OCI-LY1 (cell line): Measurements from ENCODE around the gene MRFAP1.
"Not testable (repeated sequence)": the region's sequence is repeated elsewhere in the genome, so short reads cannot be mapped to it uniquely, and the experiment has no call there.

Experiments
- H2AFZ ChIP-seq: fragments of 200-600 bp; sonication (generic), shearing (Covaris generic); 2 replicates; pipeline ENCODE4 v1.6.0; 2014; ENCODE audit warnings: antibody characterized with exemption, mild to moderate bottlenecking, low read length
- H3F3A ChIP-seq: fragments of 200-600 bp; sonication (generic), shearing (Covaris generic); 2 replicates; pipeline ENCODE4 v1.6.0; 2014; ENCODE audit warnings: mild to moderate bottlenecking, antibody characterized with exemption, low read length, moderate library complexity; ENCODE audit not compliant: insufficient read depth
- H3K27ac ChIP-seq: fragments of 200-600 bp; sonication (generic); 2 replicates; pipeline ENCODE4 v1.5.1; 2014; ENCODE audit warnings: low read length, mixed run types, mild to moderate bottlenecking, low read depth; ENCODE audit not compliant: poor library complexity, severe bottlenecking
- H3K27me3 ChIP-seq: fragments of 200-600 bp; sonication (generic); 2 replicates; pipeline ENCODE4 v1.6.0; 2014; ENCODE audit warnings: antibody characterized with exemption, mild to moderate bottlenecking, low read length, moderate library complexity; ENCODE audit not compliant: insufficient read depth
- H3K36me3 ChIP-seq: fragments of 200-600 bp; sonication (generic); 2 replicates; pipeline ENCODE4 v1.6.1; 2014; ENCODE audit warnings: mild to moderate bottlenecking, antibody characterized with exemption, low read length, moderate library complexity, mixed read lengths; ENCODE audit not compliant: insufficient read depth
- H3K4me1 ChIP-seq: fragments of 200-600 bp; sonication (generic); 2 replicates; pipeline ENCODE4 v1.5.1; 2014; ENCODE audit warnings: mild to moderate bottlenecking, low read length, moderate library complexity; ENCODE audit not compliant: insufficient read depth, severe bottlenecking
- H3K4me2 ChIP-seq: fragments of 200-600 bp; sonication (generic), shearing (Covaris generic); 2 replicates; pipeline ENCODE4 v1.6.1; 2014; ENCODE audit warnings: low read length
- H3K4me3 ChIP-seq: fragments of 200-600 bp; sonication (generic); 2 replicates; pipeline ENCODE4 v1.5.1; 2014; ENCODE audit warnings: low read length, low read depth, mild to moderate bottlenecking, mixed read lengths; ENCODE audit not compliant: poor library complexity, severe bottlenecking
- H3K79me2 ChIP-seq: fragments of 200-600 bp; shearing (Covaris generic); 2 replicates; pipeline ENCODE4 v1.6.1; 2016; ENCODE audit warnings: mixed run types, low read length, mixed read lengths; ENCODE audit not compliant: insufficient read depth
- H3K9ac ChIP-seq: fragments of 200-600 bp; sonication (generic), shearing (Covaris generic); 2 replicates; pipeline ENCODE4 v1.6.1; 2014; ENCODE audit warnings: mild to moderate bottlenecking, low read length, mixed read lengths
- H3K9me2 ChIP-seq: fragments of 200-600 bp; sonication (generic), shearing (Covaris generic); 2 replicates; pipeline ENCODE4 v1.6.1; 2014; ENCODE audit warnings: low read depth, mild to moderate bottlenecking, low read length, mixed read lengths
- H3K9me3 ChIP-seq: fragments of 200-600 bp; shearing (Covaris generic); 2 replicates; pipeline ENCODE4 v1.6.1; 2014; ENCODE audit warnings: low read length, mixed read lengths
- H4K20me1 ChIP-seq: fragments of 200-600 bp; sonication (generic), shearing (Covaris generic); 2 replicates; pipeline ENCODE4 v1.6.0; 2016; ENCODE audit warnings: mild to moderate bottlenecking, low read length; ENCODE audit not compliant: insufficient read depth
- CTCF ChIP-seq: fragments of 200-600 bp; sonication (generic), shearing (Covaris generic); IDR thresholded peaks from 2 replicates; pipeline ENCODE4 v1.5.1; 2017; ENCODE audit warnings: mild to moderate bottlenecking, antibody characterized with exemption, low read length, moderate library complexity, mixed read lengths
- EZH2 ChIP-seq: fragments of 200-600 bp; sonication (generic), shearing (Covaris generic); IDR thresholded peaks from 2 replicates; pipeline ENCODE4 v1.8.0; 2017; ENCODE audit warnings: borderline replicate concordance, mixed run types, mild to moderate bottlenecking, antibody characterized with exemption, low read length, moderate library complexity, mixed read lengths

MRFAP1 gene

GRCh38 chr4:6649216-6649615, 8.7 kb downstream of the MRFAP1 start:
- H3K27ac ChIP-seq = no peak overlapping the region
- no peak overlapping the region for H3K4me2 ChIP-seq
- H2AFZ ChIP-seq = no peak overlapping the region
- H3K9me2 ChIP-seq = no peaks in the 10 kb centered on the region
- no peaks in the 10 kb centered on the region for H3K27me3 ChIP-seq
- no peaks in the 10 kb centered on the region for H3K4me1 ChIP-seq
- H3F3A ChIP-seq = no peaks in the 10 kb centered on the region
- no peaks in the 10 kb centered on the region for H3K36me3 ChIP-seq
- H3K9ac ChIP-seq = no peak overlapping the region
- H3K79me2 ChIP-seq = no peaks in the 10 kb centered on the region
- TF ChIP-seq EZH2 = no peak
- TF ChIP-seq CTCF = no peak
- no peaks in the 10 kb centered on the region for H3K9me3 ChIP-seq
- H3K4me3 ChIP-seq = no peak overlapping the region
- no peaks in the 10 kb centered on the region for H4K20me1 ChIP-seq

- not testable (repeated sequence) for H3K4me3 ChIP-seq, H4K20me1 ChIP-seq
Measured at GRCh38 chr4:6654211-6654610, 13.7 kb downstream of the MRFAP1 start.

GRCh38 chr4:6655291-6655690, 14.8 kb downstream of the MRFAP1 start:
- H3K79me2 ChIP-seq, H3K9ac ChIP-seq, H3K9me2 ChIP-seq, H3K27ac ChIP-seq, H3F3A ChIP-seq, H3K27me3 ChIP-seq, H4K20me1 ChIP-seq, H3K4me2 ChIP-seq, H3K9me3 ChIP-seq, H3K36me3 ChIP-seq, H3K4me3 ChIP-seq, H2AFZ ChIP-seq, H3K4me1 ChIP-seq: not testable (repeated sequence)

More at GRCh38 chr4:6654211-6654610, 13.7 kb downstream of the MRFAP1 start:
- not testable (repeated sequence) for H3K4me1 ChIP-seq, H3K9me3 ChIP-seq, H3K27me3 ChIP-seq, H3K36me3 ChIP-seq, H3F3A ChIP-seq, H3K9me2 ChIP-seq, H2AFZ ChIP-seq, H3K4me2 ChIP-seq, H3K27ac ChIP-seq, H3K79me2 ChIP-seq, H3K9ac ChIP-seq

GRCh38 chr4:6655924-6656323, 15.4 kb downstream of the MRFAP1 start:
- Histone ChIP-seq H3K9me3 (no peaks in the 10 kb centered on the region), H3K36me3 (no peaks in the 10 kb centered on the region), H2AFZ (no peak overlapping the region), H3K27me3 (no peaks in the 10 kb centered on the region), H3K9ac (no peak overlapping the region), H3K4me3 (no peak overlapping the region), H3F3A (no peaks in the 10 kb centered on the region), H3K4me2 (no peak overlapping the region), H3K27ac (no peak overlapping the region), H3K79me2 (no peaks in the 10 kb centered on the region), H3K4me1 (no peaks in the 10 kb centered on the region), H4K20me1 (no peaks in the 10 kb centered on the region), H3K9me2 (no peaks in the 10 kb centered on the region)
- TF ChIP-seq CTCF = no peak
- no peak for TF ChIP-seq EZH2
